Liver (tissue), 9 donors: ENCODE data around the gene GLYATL3. TPM values are rescaled to one million over a fixed set of nuclear protein-coding genes. Genes with fewer than 3 reads are reported as not detected.

ENCODE experiments used
- DNase-seq: peaks from one replicate; pipeline ENCODE4 v3.0.0-alpha.2; 2017; ENCODE audit warnings: low spot score
- H3K27ac ChIP-seq, 2 donors: one replicate each; pipeline ENCODE4 v1.7.0; 2013; ENCODE audit warnings: inconsistent platforms in 2 of 2, low read length in 2 of 2, control low read depth in 1 of 2, low read depth in 1 of 2, mild to moderate bottlenecking in 1 of 2
- H3K27me3 ChIP-seq, 4 donors: one replicate each; pipeline versions ENCODE4 v1.6.1 to v1.7.0; 2013; ENCODE audit warnings: low read length in 3 of 4, inconsistent platforms in 1 of 4, mild to moderate bottlenecking in 1 of 4, moderate library complexity in 1 of 4; ENCODE audit not compliant: control insufficient read depth in 4 of 4, insufficient read depth in 4 of 4
- H3K36me3 ChIP-seq, 4 donors: one replicate each; pipeline versions ENCODE4 v1.6.1 to v1.7.0; 2013; ENCODE audit warnings: low read length in 3 of 4, mild to moderate bottlenecking in 3 of 4, low read depth in 1 of 4, moderate library complexity in 1 of 4; ENCODE audit not compliant: control insufficient read depth in 4 of 4, insufficient read depth in 3 of 4
- H3K4me1 ChIP-seq, 4 donors: one replicate each; pipeline versions ENCODE4 v1.6.1 to v1.7.0; 2013; ENCODE audit warnings: low read length in 3 of 4, mild to moderate bottlenecking in 3 of 4, moderate library complexity in 1 of 4; ENCODE audit not compliant: control insufficient read depth in 4 of 4, insufficient read depth in 4 of 4
- H3K4me3 ChIP-seq, 3 donors: one replicate each; pipeline versions ENCODE4 v1.6.1 to v1.7.0; 2013; ENCODE audit warnings: low read length in 3 of 3, control low read depth in 1 of 3, low read depth in 1 of 3, mild to moderate bottlenecking in 1 of 3
- H3K9ac ChIP-seq, 2 donors: one replicate each; pipeline ENCODE4 v1.7.0; 2013; ENCODE audit warnings: low read length in 2 of 2, mild to moderate bottlenecking in 2 of 2, moderate library complexity in 2 of 2, control low read depth in 1 of 2, low read depth in 1 of 2
- H3K9me3 ChIP-seq, 4 donors: one replicate each; pipeline versions ENCODE4 v1.6.1 to v1.7.0; 2013; ENCODE audit warnings: low read length in 3 of 4; ENCODE audit not compliant: control insufficient read depth in 4 of 4
- EGR1 ChIP-seq, 2 donors: IDR thresholded peaks; 2 replicates each; pipeline ENCODE4 v1.6.1; 2016 to 2018; ENCODE audit warnings: antibody characterized with exemption in 2 of 2, low read depth in 2 of 2
- FOXA1 ChIP-seq: IDR thresholded peaks from 2 replicates; pipeline ENCODE4 v1.6.1; 2016; ENCODE audit warnings: antibody characterized with exemption
- FOXA2 ChIP-seq: IDR thresholded peaks from 2 replicates; pipeline ENCODE4 v1.6.1; 2016; ENCODE audit warnings: antibody characterized with exemption
- GABPA ChIP-seq, 2 donors: IDR thresholded peaks in 1 of 2; conservative IDR thresholded peaks in 1 of 2; 2 replicates each; pipeline ENCODE4 v1.6.1; 2016; ENCODE audit warnings: antibody characterized with exemption in 2 of 2, mild to moderate bottlenecking in 1 of 2, moderate library complexity in 1 of 2
- HNF4A ChIP-seq, 2 donors: conservative IDR thresholded peaks; 2 replicates each; pipeline ENCODE4 v1.6.1; 2016; ENCODE audit warnings: antibody characterized with exemption in 2 of 2, mild to moderate bottlenecking in 2 of 2
- JUND ChIP-seq, 2 donors: IDR thresholded peaks; 2 replicates each; pipeline ENCODE4 v1.6.1; 2016; ENCODE audit warnings: antibody characterized with exemption in 2 of 2
- NR2F2 ChIP-seq: IDR thresholded peaks from 2 replicates; pipeline ENCODE4 v1.6.1; 2016; ENCODE audit warnings: antibody characterized with exemption
- RAD21 ChIP-seq, 2 donors: IDR thresholded peaks; 2 replicates each; pipeline ENCODE4 v1.6.1; 2016; ENCODE audit warnings: antibody characterized with exemption in 2 of 2, mild to moderate bottlenecking in 2 of 2
- RXRA ChIP-seq, 2 donors: IDR thresholded peaks; 2 replicates each; pipeline ENCODE4 v1.6.1; 2017 to 2018; ENCODE audit warnings: antibody characterized with exemption in 2 of 2, mild to moderate bottlenecking in 1 of 2
- SP1 ChIP-seq: IDR thresholded peaks from 2 replicates; pipeline ENCODE4 v1.6.1; 2018; ENCODE audit warnings: antibody characterized with exemption, mild to moderate bottlenecking
- TAF1 ChIP-seq: conservative IDR thresholded peaks from 2 replicates; pipeline ENCODE4 v1.6.1; 2016; ENCODE audit warnings: antibody characterized with exemption, mild to moderate bottlenecking
- WGBS: extraction: QIAGEN DNeasy Blood & Tissue Kit; methylation state at CpG from one replicate; pipeline ENCODE4 v1.1.7; 2013; 5-methylcytosine and 5-hydroxymethylcytosine counted together
- polyA plus RNA-seq, 2 donors: library from polyadenylated mRNA; stranded (reverse) in 1 of 2; unstranded in 1 of 2; fragments of 200-250 nt in 1 of 2; fragments of >200 nt in 1 of 2; fragmentation: Nextera tagmentation in 1 of 2; extraction: Ambion mirVana in 1 of 2; gene quantifications; one replicate each; pipeline versions ENCODE4 v1.2.1 to v1.2.3, GENCODE V29; 2013 to 2015
- total RNA-seq, 2 donors: library from RNA; depleted of rRNA; stranded (reverse); fragments of >200 nt; gene quantifications; one replicate each; pipeline ENCODE4 v1.2.3, GENCODE V29; 2014
- TF ChIP-seq, protein P1 (sequence below): IDR thresholded peaks from 2 replicates; pipeline ENCODE4 v1.6.1; 2016; ENCODE audit warnings: antibody characterized with exemption
- TF ChIP-seq, protein P2 (sequence below): IDR thresholded peaks from 2 replicates; pipeline ENCODE4 v1.6.1; 2016; ENCODE audit warnings: antibody characterized with exemption, mild to moderate bottlenecking
- TF ChIP-seq, protein P3 (sequence below): IDR thresholded peaks from 2 replicates; pipeline ENCODE4 v1.6.1; 2016; ENCODE audit warnings: antibody characterized with exemption
- TF ChIP-seq, protein P4 (sequence below): IDR thresholded peaks from 2 replicates; pipeline ENCODE4 v1.6.1; 2016; ENCODE audit warnings: antibody characterized with exemption
- TF ChIP-seq, protein P5 (sequence below): fragments of 150-350 bp; IDR thresholded peaks from 2 replicates; pipeline ENCODE4 v1.5.1; 2017; ENCODE audit warnings: improper control_type of control experiment, low read depth, low read length; ENCODE audit not compliant: missing input control
- donor health status: healthy.
- donor health status: healthy.
- donor health status: healthy.
- donor health status: healthy.
- donor health status: healthy.

The GLYATL3 gene
- total and polyA plus RNA-seq, 4 donors, result 0.09 TPM; not detected in 3

DNA sequence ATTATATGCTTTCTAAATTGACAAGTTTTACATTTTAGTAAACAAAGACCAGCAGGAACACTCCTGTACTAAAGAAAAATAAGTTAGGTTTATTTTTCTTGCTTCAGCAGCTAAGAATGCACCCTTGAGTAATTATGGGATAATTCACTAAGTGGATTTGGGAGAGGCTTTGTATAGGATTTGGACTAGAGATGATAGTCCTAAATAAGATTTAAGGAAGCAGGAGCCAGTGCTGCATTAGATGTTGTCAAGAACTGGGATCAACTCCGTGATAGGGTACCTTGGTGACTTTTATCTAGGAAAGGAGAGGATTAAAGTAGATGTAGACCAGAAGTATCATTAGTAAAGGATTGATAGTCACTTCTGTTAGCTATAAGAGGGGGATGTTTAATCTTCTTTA, 46.6 kb downstream of the GLYATL3 start:
- H3K4me1 ChIP-seq, result peaks cover 4 to 13% (median 10%) of the 10 kb centered on the region in 4 donors
- no peaks in the 10 kb centered on the region for H3K36me3 ChIP-seq
- no peaks in the 10 kb centered on the region for H3K9me3 ChIP-seq
- H3K9ac ChIP-seq, result no peak overlapping the region
- H3K27ac ChIP-seq, result no peak overlapping the region
- DNase-seq, result no peak
- no peak overlapping the region for H3K4me3 ChIP-seq
- 90% methylated on average over 1 of the region's 1 CpG for WGBS
- no peaks in the 10 kb centered on the region for H3K27me3 ChIP-seq
- TF ChIP-seq GABPA (IDR thresholded peaks at IDR 0.05 in 1 of 2, conservative IDR thresholded peaks at IDR 0.05 in 1 of 2) (no peak), SP1 (no peak), JUND (IDR thresholded peaks at IDR 0.05) (no peak), EGR1 (IDR thresholded peaks at IDR 0.05; ENCODE audit: low read depth in 2 of 2) (no peak), FOXA1 (no peak), HNF4A (conservative IDR thresholded peaks at IDR 0.05) (no peak), RAD21 (IDR thresholded peaks at IDR 0.05) (no peak), TAF1 (no peak), FOXA2 (no peak), RXRA (IDR thresholded peaks at IDR 0.05) (no peak)
- TF ChIP-seq, protein P1, sequence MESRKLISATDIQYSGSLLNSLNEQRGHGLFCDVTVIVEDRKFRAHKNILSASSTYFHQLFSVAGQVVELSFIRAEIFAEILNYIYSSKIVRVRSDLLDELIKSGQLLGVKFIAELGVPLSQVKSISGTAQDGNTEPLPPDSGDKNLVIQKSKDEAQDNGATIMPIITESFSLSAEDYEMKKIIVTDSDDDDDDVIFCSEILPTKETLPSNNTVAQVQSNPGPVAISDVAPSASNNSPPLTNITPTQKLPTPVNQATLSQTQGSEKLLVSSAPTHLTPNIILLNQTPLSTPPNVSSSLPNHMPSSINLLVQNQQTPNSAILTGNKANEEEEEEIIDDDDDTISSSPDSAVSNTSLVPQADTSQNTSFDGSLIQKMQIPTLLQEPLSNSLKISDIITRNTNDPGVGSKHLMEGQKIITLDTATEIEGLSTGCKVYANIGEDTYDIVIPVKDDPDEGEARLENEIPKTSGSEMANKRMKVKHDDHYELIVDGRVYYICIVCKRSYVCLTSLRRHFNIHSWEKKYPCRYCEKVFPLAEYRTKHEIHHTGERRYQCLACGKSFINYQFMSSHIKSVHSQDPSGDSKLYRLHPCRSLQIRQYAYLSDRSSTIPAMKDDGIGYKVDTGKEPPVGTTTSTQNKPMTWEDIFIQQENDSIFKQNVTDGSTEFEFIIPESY, result no peak
- TF ChIP-seq, protein P2, sequence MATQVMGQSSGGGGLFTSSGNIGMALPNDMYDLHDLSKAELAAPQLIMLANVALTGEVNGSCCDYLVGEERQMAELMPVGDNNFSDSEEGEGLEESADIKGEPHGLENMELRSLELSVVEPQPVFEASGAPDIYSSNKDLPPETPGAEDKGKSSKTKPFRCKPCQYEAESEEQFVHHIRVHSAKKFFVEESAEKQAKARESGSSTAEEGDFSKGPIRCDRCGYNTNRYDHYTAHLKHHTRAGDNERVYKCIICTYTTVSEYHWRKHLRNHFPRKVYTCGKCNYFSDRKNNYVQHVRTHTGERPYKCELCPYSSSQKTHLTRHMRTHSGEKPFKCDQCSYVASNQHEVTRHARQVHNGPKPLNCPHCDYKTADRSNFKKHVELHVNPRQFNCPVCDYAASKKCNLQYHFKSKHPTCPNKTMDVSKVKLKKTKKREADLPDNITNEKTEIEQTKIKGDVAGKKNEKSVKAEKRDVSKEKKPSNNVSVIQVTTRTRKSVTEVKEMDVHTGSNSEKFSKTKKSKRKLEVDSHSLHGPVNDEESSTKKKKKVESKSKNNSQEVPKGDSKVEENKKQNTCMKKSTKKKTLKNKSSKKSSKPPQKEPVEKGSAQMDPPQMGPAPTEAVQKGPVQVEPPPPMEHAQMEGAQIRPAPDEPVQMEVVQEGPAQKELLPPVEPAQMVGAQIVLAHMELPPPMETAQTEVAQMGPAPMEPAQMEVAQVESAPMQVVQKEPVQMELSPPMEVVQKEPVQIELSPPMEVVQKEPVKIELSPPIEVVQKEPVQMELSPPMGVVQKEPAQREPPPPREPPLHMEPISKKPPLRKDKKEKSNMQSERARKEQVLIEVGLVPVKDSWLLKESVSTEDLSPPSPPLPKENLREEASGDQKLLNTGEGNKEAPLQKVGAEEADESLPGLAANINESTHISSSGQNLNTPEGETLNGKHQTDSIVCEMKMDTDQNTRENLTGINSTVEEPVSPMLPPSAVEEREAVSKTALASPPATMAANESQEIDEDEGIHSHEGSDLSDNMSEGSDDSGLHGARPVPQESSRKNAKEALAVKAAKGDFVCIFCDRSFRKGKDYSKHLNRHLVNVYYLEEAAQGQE, result no peak
- TF ChIP-seq, protein P3, sequence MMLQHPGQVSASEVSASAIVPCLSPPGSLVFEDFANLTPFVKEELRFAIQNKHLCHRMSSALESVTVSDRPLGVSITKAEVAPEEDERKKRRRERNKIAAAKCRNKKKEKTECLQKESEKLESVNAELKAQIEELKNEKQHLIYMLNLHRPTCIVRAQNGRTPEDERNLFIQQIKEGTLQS, result no peak
- TF ChIP-seq, protein P4, sequence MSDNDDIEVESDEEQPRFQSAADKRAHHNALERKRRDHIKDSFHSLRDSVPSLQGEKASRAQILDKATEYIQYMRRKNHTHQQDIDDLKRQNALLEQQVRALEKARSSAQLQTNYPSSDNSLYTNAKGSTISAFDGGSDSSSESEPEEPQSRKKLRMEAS, result no peak
- TF ChIP-seq, protein P5, sequence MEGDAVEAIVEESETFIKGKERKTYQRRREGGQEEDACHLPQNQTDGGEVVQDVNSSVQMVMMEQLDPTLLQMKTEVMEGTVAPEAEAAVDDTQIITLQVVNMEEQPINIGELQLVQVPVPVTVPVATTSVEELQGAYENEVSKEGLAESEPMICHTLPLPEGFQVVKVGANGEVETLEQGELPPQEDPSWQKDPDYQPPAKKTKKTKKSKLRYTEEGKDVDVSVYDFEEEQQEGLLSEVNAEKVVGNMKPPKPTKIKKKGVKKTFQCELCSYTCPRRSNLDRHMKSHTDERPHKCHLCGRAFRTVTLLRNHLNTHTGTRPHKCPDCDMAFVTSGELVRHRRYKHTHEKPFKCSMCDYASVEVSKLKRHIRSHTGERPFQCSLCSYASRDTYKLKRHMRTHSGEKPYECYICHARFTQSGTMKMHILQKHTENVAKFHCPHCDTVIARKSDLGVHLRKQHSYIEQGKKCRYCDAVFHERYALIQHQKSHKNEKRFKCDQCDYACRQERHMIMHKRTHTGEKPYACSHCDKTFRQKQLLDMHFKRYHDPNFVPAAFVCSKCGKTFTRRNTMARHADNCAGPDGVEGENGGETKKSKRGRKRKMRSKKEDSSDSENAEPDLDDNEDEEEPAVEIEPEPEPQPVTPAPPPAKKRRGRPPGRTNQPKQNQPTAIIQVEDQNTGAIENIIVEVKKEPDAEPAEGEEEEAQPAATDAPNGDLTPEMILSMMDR, result no peak

DNA sequence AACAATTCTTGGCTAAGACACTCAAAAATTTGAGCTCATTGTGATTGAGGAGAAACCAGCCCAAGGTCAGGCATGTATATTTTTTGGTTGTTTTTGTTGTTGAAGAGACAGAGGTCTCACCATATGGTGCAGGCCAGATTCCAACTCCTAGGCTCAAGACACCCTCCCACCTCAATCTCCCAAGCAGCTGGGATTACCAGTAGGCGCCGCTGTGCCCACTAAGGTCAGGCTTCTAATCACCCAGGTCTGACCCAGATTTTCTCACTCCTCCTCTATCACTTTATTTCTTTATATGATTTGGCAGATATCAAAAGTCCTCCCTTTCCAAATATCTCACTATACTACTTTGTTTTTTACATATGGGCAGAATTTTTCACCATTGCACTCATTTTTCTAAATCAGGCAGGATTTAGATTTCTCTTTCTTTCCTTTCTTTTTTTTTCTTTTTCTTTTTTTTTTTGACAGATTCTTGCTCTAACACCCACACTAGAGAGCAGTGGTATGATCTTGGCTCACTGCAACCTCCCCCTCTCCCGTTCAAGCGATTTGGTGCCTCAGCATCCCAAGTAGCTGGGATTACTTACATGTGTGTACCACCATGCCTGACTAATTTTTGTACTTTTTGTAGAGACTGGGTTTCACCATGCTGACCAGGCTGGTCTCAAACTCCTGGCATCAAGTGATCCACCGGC, 49.0 kb downstream of the GLYATL3 start:
- 90% methylated on average over 5 of the region's 5 CpGs for WGBS
- no peaks in the 10 kb centered on the region for H3K27me3 ChIP-seq

More for the DNA sequence above, 49.0 kb downstream of the GLYATL3 start:
- DNase-seq, result no peak
- H3K4me1 ChIP-seq, result peaks cover 4 to 23% (median 15%) of the 10 kb centered on the region in 4 donors
- H3K4me3 ChIP-seq, result no peak overlapping the region
- TF ChIP-seq NR2F2 (no peak), EGR1 (IDR thresholded peaks at IDR 0.05; ENCODE audit: low read depth in 2 of 2) (no peak), GABPA (IDR thresholded peaks at IDR 0.05 in 1 of 2, conservative IDR thresholded peaks at IDR 0.05 in 1 of 2) (no peak)
- TF ChIP-seq, protein P3, result no peak
- H3K9me3 ChIP-seq, result no peaks in the 10 kb centered on the region
- H3K27ac ChIP-seq, result no peak overlapping the region
- no peaks in the 10 kb centered on the region for H3K36me3 ChIP-seq
- H3K9ac ChIP-seq, result no peak overlapping the region
